ENCODE data around the gene WDR74. TPM values are rescaled to one million over a fixed set of nuclear protein-coding genes. Genes with fewer than 3 reads are reported as not detected.
"Not testable (repeated sequence)": the region's sequence is repeated elsewhere in the genome, so short reads cannot be mapped to it uniquely, and the experiment has no call there.

The WDR74 gene
- total and polyA plus RNA-seq, 5 donors, result 17.9 to 28.7 (median 25.2) TPM

DNA sequence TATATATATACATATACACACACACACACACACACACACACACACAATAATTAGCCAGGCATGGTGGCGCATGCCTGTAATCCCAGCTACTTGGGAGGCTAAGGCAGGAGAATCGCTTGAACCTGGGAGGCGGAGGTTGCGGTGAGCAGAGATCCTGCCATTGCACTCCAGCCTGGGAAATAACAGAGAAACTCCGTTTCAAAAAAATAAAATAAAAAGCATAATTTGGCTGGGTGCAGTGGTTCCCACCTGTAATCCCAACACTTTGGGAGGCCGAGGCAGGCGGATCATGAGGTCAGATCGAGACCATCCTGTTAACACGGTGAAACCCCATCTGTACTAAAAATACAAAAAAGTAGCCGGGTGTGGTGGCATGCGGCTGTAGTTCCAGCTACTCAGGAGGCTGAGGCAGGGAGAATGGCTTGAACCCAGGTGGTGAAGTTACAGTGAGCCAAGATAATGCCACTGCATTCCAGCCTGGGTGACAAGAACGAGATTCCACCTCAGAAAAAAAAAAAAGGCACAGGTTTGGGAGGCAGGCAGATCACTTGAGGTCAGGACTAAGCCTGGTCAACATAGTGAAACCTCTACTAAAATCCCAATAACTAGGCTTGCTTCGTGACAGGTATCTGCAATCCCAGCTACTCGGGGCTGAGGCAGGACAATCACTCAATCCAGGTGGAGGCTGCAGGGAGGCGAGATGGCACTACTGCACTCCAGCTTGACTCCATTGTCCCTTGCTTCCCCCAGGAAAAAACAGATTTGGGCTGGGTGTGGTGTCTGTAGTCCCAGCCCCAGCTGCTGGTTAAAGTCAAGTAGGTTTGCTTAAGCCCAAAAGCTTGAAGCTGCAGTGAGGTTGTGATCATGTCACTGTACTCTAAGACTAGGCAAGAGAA, 11.8 kb upstream of the WDR74 start:
- ATAC-seq, result no peak
- 59% methylated on average over 15 of the region's 15 CpGs for WGBS
- no peaks in the 10 kb centered on the region for H3K9me3 ChIP-seq (ENCODE audit: control insufficient read depth, low read length)
- DNase-seq, result no peak
- H3K4me1 ChIP-seq (ENCODE audit: control insufficient read depth, insufficient read depth, low read length), result no peaks in the 10 kb centered on the region
- no peak overlapping the region for H3K27ac ChIP-seq (ENCODE audit: low read length)
- H3K4me3 ChIP-seq (ENCODE audit: low read length), result no peak overlapping the region
- intact Hi-C loops (cut with DNase I), result no loop called here
- H3K27me3 ChIP-seq (ENCODE audit: control insufficient read depth, insufficient read depth), result no peaks in the 10 kb centered on the region

DNA sequence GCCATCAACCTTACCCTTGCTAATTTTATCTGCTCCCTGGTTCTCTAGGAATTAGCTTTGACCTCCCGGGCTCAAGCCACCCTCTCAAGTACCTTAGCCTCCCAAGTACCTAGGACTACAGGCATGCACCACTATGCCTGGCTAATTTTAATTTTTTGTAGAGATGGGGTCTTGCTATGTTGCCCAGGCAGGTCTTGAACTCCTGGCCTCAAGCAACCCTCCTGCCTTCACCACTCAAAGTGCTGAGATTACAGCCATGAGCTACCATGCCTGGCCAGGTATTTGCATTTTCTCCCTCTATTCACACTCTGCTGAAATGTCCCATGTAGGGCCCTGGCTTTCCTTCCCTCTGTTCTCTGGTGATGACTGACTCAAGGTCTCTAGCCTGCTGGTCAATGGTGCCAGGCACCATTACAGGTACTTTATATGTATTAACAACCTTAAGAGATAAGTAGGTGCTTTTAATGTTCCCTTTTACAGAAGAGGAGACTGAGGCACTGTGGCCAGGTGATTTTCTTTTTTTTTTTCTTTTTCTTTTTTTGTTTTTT, 8.5 kb upstream of the WDR74 start:
- DNase-seq, result no peak
- no peaks in the 10 kb centered on the region for H3K4me1 ChIP-seq (ENCODE audit: control insufficient read depth, insufficient read depth, low read length)
- no peaks in the 10 kb centered on the region for H3K27me3 ChIP-seq (ENCODE audit: control insufficient read depth, insufficient read depth)
- WGBS, result 94% methylated on average over 1 of the region's 1 CpG
- no peak for ATAC-seq
- no peaks in the 10 kb centered on the region for H3K9me3 ChIP-seq (ENCODE audit: control insufficient read depth, low read length)
- H3K27ac ChIP-seq (ENCODE audit: low read length), result no peak overlapping the region
- intact Hi-C loops (cut with DNase I), result no loop called here
- no peak overlapping the region for H3K4me3 ChIP-seq (ENCODE audit: low read length)

DNA sequence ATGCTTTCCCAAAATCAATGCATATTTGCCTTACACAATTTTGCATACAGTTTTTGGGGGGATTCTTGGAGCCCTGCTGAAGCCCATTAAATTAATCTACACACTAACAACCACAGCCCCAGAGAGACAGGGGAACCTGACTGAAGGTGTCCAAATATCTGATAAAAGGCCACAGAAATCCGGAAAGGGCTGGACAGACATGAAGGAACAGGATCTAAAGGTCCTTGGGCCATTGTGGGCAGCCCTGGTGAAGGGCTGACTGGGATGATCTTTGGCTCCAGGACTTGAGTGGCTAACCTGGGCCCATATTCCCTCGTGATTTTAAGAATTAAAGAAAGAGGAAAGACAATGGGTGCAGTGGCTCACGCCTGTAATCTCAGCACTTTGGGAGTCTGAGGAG, 6.8 kb upstream of the WDR74 start:
- Histone ChIP-seq H3K9me3 (ENCODE audit: control insufficient read depth, low read length) (no peaks in the 10 kb centered on the region), H3K27ac (ENCODE audit: low read length) (no peak overlapping the region), H3K27me3 (ENCODE audit: control insufficient read depth, insufficient read depth) (no peaks in the 10 kb centered on the region), H3K4me1 (ENCODE audit: control insufficient read depth, insufficient read depth, low read length) (no peaks in the 10 kb centered on the region), H3K4me3 (ENCODE audit: low read length) (no peak overlapping the region)
- intact Hi-C loops (cut with DNase I), result no loop called here
- ATAC-seq (no peak), DNase-seq (no peak)
- WGBS, result 88% methylated on average over 3 of the region's 3 CpGs

DNA sequence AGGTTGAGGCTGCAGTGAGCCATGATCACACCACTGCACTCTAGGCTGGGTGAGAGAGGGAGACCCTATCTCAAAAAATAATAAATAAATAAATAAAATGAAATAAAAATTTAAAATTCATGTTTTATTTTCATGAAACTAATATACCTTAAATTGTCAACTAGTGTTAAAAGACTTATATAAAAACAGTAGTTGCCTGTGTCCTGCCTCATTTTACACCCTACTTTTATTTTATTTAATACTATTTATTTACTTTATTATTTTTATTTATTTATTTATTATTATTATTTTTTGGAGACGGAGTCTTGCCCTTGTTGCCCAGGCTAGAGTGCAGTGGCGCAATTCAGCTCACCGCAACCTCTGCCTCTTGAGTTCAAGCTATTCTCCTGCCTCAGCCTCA, 4.8 kb upstream of the WDR74 start:
- intact Hi-C loops (cut with DNase I), result no loop called here
- H3K4me1 ChIP-seq (ENCODE audit: control insufficient read depth, insufficient read depth, low read length), result no peaks in the 10 kb centered on the region
- H3K27ac ChIP-seq (ENCODE audit: low read length), result no peak overlapping the region
- H3K9me3 ChIP-seq (ENCODE audit: control insufficient read depth, low read length), result no peaks in the 10 kb centered on the region
- no peak overlapping the region for H3K4me3 ChIP-seq (ENCODE audit: low read length)
- 99% methylated on average over 3 of the region's 3 CpGs for WGBS
- DNase-seq (no peak), ATAC-seq (no peak)
- H3K27me3 ChIP-seq (ENCODE audit: control insufficient read depth, insufficient read depth), result no peaks in the 10 kb centered on the region

DNA sequence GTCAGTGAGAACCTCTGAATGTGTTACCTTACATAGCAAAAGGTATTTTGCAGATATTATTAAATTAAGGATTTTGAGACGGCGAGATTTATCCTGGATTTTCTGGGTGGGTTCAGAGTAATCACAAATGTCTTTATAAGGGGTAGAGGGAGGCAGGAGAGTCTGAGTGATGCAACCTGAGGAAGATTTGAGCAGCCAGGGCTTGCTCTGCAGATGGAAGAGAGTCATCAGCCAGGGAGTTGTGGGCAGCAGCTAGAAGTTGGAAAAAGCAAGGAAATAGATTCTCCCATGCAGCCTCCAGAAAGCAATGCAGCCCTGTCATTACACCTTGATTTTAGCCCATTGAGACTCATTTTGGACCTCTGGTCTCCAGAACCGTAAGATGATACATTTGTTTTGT, 4.1 kb upstream of the WDR74 start:
- H3K9me3 ChIP-seq (ENCODE audit: control insufficient read depth, low read length), result no peaks in the 10 kb centered on the region
- no peaks in the 10 kb centered on the region for H3K27me3 ChIP-seq (ENCODE audit: control insufficient read depth, insufficient read depth)
- no peak overlapping the region for H3K27ac ChIP-seq (ENCODE audit: low read length)
- intact Hi-C loops (cut with DNase I), result no loop called here
- ATAC-seq, result no peak
- no peak overlapping the region for H3K4me3 ChIP-seq (ENCODE audit: low read length)
- 98% methylated on average over 3 of the region's 3 CpGs for WGBS
- DNase-seq, result no peak
- no peaks in the 10 kb centered on the region for H3K4me1 ChIP-seq (ENCODE audit: control insufficient read depth, insufficient read depth, low read length)

DNA sequence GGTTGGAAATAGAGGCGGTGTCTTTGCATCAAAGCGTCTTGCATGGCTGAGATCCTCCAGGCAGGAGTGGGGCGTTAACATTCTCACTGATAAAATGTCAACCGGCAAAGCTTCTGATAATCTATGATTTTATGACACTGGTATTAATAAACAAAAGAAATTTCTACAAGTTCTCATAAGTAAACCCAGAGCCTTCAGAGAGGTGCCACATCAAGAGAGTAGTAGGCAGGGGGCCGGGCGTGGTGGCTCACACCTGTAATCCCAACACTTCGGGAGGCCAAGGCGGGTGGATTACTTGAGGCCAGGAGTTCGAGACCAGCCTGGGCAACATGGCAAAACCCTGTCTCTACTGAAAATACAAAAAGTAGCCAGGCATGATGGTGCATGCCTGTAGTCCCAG, 3.5 kb upstream of the WDR74 start:
- H3K4me1 ChIP-seq (ENCODE audit: control insufficient read depth, insufficient read depth, low read length); H3K9me3 ChIP-seq (ENCODE audit: control insufficient read depth, low read length); DNase-seq; H3K4me3 ChIP-seq (ENCODE audit: low read length); intact Hi-C loops (cut with DNase I); ATAC-seq; H3K27me3 ChIP-seq (ENCODE audit: control insufficient read depth, insufficient read depth): not testable (repeated sequence)
- WGBS, result 83% methylated on average over 9 of the region's 9 CpGs
- peak overlapping the region; percentile 90 for H3K27ac ChIP-seq (ENCODE audit: low read length)

DNA sequence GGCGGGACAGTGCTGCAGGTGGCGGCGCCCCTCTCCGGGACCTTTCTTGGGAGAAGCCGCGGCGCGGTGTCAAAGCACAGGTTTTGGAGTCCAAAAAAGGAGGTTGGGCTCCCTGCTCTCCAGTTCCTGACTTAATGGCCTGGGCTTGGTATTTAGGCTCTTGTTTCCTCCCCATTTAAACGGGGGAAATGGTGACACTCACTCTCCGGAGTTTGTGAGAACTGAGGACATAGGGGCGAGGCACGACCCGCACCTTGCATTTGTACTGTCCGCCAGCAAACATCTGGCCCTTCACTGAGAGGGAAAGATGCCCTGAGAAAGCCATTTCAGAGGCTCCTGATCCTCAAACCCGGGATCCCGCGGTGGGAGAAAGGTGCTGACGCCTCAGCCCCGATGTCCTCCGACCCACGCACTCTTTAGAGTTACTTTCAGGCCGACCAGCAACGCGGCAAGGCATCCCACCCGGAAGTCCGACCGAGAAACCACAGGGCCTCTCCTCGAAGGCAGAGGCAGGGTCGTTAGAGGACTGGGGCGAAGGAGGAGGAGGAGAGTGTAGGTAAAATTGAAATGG, 2.9 kb upstream of the WDR74 start:
- Histone ChIP-seq H3K27ac (ENCODE audit: low read length) (peak overlapping the region; percentile 90), H3K27me3 (ENCODE audit: control insufficient read depth, insufficient read depth) (no peaks in the 10 kb centered on the region), H3K4me1 (ENCODE audit: control insufficient read depth, insufficient read depth, low read length) (no peaks in the 10 kb centered on the region), H3K9me3 (ENCODE audit: control insufficient read depth, low read length) (no peaks in the 10 kb centered on the region), H3K4me3 (ENCODE audit: low read length) (peak overlapping the region; percentile 42)
- WGBS, result 6% methylated on average over 30 of the region's 30 CpGs
- DNase-seq (peak; percentile 35 to 67 (median 66)), ATAC-seq (peak in 1 of 2 donors; percentile 1)
- intact Hi-C loops (cut with DNase I), result no loop called here

DNA sequence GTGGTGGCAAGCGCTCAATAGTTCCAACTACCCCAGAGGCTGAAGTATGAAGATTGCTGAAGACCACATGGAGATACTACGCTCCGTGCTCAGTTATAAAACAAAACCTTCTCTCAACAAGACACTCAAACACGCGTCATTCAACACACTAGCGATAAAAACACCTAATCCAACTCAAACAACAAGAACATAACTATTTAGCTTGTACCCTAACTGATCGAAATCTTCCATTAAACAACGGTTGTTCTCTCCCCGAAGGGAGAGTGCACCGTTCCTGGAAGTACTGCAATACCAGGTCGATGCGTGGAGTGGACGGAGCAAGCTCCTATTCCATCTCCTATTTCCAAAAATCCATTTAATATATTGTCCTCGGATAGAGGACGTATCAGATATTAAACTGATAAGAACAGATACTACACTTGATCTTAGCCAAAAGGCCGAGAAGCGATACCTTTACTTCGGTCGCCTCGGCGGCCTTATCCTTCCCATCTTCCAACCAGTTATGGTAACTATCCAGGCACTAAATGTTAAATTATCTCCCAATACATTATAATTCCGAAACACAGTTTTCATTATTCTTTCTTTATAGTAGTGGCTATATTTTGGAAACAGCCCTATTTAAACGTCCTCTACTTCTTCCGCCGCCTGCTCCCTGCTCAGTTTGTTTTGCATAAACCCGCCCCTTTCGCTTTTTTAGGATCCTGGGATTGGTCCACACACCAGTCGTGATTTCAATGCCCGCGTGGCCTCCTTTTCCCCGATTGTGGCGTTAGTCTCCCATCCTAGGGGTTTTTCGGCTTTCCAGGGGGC, 2.2 kb upstream of the WDR74 start:
- Histone ChIP-seq H3K4me3 (ENCODE audit: low read length) (peak overlapping the region; percentile 92), H3K9me3 (ENCODE audit: control insufficient read depth, low read length) (no peaks in the 10 kb centered on the region), H3K27ac (ENCODE audit: low read length) (peak overlapping the region; percentile 99), H3K4me1 (ENCODE audit: control insufficient read depth, insufficient read depth, low read length) (no peaks in the 10 kb centered on the region), H3K27me3 (ENCODE audit: control insufficient read depth, insufficient read depth) (no peaks in the 10 kb centered on the region)
- whole genome bisulfite sequencing, result under 1% methylated on average over 33 of the region's 33 CpGs
- intact Hi-C loops (cut with DNase I), result no loop called here
- ATAC-seq (peak; percentile 84), DNase-seq (peak; percentile 86 to 91 (median 90))

DNA sequence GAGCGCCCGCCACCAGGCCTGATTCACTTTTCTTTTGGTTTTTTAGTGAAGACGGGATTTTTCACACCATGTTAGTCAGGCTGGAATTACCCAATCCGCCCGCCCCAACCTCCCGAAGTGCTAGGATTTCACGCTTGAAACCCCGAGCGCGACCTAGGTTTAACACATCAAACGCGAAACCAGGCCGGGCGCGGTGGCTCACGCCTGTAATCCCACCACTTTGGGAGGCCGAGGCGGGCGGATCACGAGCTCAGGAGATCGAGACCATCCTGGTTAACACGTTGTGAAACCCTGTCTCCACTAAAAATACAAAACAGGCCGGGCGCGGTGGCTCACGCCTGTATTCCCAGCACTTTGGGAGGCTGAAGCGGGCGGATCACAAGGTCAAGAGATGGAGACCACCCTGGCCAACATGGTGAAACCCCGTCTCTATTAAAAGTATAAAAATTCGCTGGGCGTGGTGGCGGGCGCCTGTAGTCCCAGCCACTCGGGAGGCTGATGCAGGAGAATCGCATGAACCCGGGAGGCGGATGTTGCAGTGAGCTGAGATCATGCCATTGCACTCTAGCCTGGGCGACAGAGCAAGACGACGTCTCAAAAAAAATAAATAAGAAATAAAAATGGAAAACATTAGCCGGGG, 1.5 kb upstream of the WDR74 start:
- ATAC-seq, result peak; percentile 5 to 9
- peak; percentile 70 to 86 (median 84) for DNase-seq
- 1% methylated on average over 41 of the region's 41 CpGs for WGBS
- H3K9me3 ChIP-seq (ENCODE audit: control insufficient read depth, low read length); H3K27me3 ChIP-seq (ENCODE audit: control insufficient read depth, insufficient read depth); intact Hi-C loops (cut with DNase I); H3K4me1 ChIP-seq (ENCODE audit: control insufficient read depth, insufficient read depth, low read length): not testable (repeated sequence)
- Histone ChIP-seq H3K27ac (ENCODE audit: low read length) (peak overlapping the region; percentile 99), H3K4me3 (ENCODE audit: low read length) (peak overlapping the region; percentile 92)

DNA sequence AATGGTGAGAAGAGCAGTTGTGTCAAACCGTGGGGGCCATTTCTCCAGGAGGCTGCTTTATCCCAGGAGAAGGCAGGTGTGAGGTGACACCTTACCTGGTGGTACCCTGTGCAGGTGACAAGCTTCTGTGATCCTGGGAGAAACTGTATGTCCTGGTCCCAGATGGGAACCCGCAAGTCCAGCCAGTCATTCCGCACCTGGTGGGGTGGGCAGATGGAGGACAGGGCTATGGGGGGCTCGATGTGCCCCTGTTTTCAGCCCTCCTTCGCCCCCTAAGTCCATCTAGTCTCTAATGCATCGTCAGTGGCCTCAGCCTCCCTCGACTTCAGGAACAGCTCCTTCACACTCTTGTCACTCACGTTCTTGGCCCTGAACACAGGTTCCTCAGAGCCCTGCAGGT, 4.1 kb downstream of the WDR74 start:
- no peak overlapping the region for H3K27ac ChIP-seq (ENCODE audit: low read length)
- no peaks in the 10 kb centered on the region for H3K9me3 ChIP-seq (ENCODE audit: control insufficient read depth, low read length)
- intact Hi-C loops (cut with DNase I), result loop anchor here in 1 of 4 donors (5.0 kb wide), 1 partner anchor 33 kb away; no protein-coding TSS in a partner anchor
- 88% methylated on average over 8 of the region's 8 CpGs for WGBS
- H3K4me1 ChIP-seq (ENCODE audit: control insufficient read depth, insufficient read depth, low read length), result peaks cover 6% of the 10 kb centered on the region
- ATAC-seq, result no peak
- DNase-seq, result no peak
- no peaks in the 10 kb centered on the region for H3K27me3 ChIP-seq (ENCODE audit: control insufficient read depth, insufficient read depth)
- H3K4me3 ChIP-seq (ENCODE audit: low read length), result no peak overlapping the region

All from right cardiac atrium (tissue), 5 donors.